CD4-positive, alpha-beta T cell (primary cell): ENCODE measurements around the gene JUN. TPM values are rescaled to one million over a fixed set of nuclear protein-coding genes. Genes with fewer than 3 reads are reported as not detected.

Source experiments
- ATAC-seq: fragments of 200-7000 bp; cut with Tn5 transposase; one replicate; pipeline ENCODE4 v1.10.0; 2022; ENCODE audit warnings: mild to moderate bottlenecking; ENCODE audit not compliant: poor library complexity
- CTCF ChIA-PET: fragments of 350-600 bp; sonication (Branson Sonifier 250); formaldehyde crosslinking; loops from one replicate; lab custom pipeline; 2021; ENCODE audit warnings: antibody characterized with exemption, inconsistent platforms; lab: Charles Lee
- POLR2A ChIA-PET: fragments of 350-600 bp; sonication (Branson Sonifier 250); formaldehyde crosslinking; loops from one replicate; lab custom pipeline; 2021; ENCODE audit warnings: antibody characterized with exemption, inconsistent platforms; lab: Charles Lee
- DNase-seq, 14 experiments: peaks; one replicate each; pipeline ENCODE4 v3.0.0-alpha.2; 2013 to 2020; ENCODE audit warnings: mixed read lengths in 2 of 14
- H3K27ac ChIP-seq, 2 donors: one replicate each; pipeline versions ENCODE4 v1.5.1 to v1.7.0; 2013; ENCODE audit warnings: low read length in 2 of 2, low read depth in 1 of 2, mild to moderate bottlenecking in 1 of 2
- H3K27me3 ChIP-seq, 2 experiments: 1 replicate in 1 of 2; 2 replicates in 1 of 2; pipeline versions ENCODE4 v1.6.1 to v1.7.0; 2013; ENCODE audit warnings: low read length in 2 of 2, control low read depth in 1 of 2, mild to moderate bottlenecking in 1 of 2, moderate library complexity in 1 of 2; ENCODE audit not compliant: insufficient read depth in 2 of 2, control insufficient read depth in 1 of 2
- H3K36me3 ChIP-seq: one replicate; pipeline ENCODE4 v1.6.1; 2013; ENCODE audit warnings: low read length, control low read depth; ENCODE audit not compliant: insufficient read depth
- H3K4me1 ChIP-seq: one replicate; pipeline ENCODE4 v1.6.1; 2013; ENCODE audit warnings: low read length, control low read depth; ENCODE audit not compliant: insufficient read depth
- H3K4me3 ChIP-seq: one replicate; pipeline ENCODE4 v1.5.1; 2013; ENCODE audit warnings: mild to moderate bottlenecking, low read length, moderate library complexity
- H3K9me3 ChIP-seq, 2 experiments: 1 replicate in 1 of 2; 2 replicates in 1 of 2; pipeline versions ENCODE4 v1.6.1 to v1.7.0; 2013; ENCODE audit warnings: low read length in 2 of 2, mild to moderate bottlenecking in 2 of 2, control low read depth in 1 of 2, moderate library complexity in 1 of 2; ENCODE audit not compliant: control insufficient read depth in 1 of 2, insufficient read depth in 1 of 2
- H3K27ac Mint-ChIP-seq: one replicate; pipeline ENCODE4 v1.8.0; 2020; ENCODE audit warnings: mixed read lengths
- H3K27me3 Mint-ChIP-seq: one replicate; pipeline ENCODE4 v1.8.0; 2021; ENCODE audit warnings: mixed read lengths
- H3K36me3 Mint-ChIP-seq: one replicate; pipeline ENCODE4 v1.8.0; 2021; ENCODE audit warnings: low read depth, mixed read lengths
- H3K4me1 Mint-ChIP-seq: one replicate; pipeline ENCODE4 v1.8.0; 2021; ENCODE audit warnings: low read depth, mixed read lengths
- H3K4me3 Mint-ChIP-seq: one replicate; pipeline ENCODE4 v1.8.0; 2020; ENCODE audit warnings: mild to moderate bottlenecking, mixed read lengths
- H3K9me3 Mint-ChIP-seq: one replicate; pipeline ENCODE4 v1.8.0; 2020; ENCODE audit warnings: mixed read lengths
- CTCF ChIP-seq: fragments of 200-600 bp; IDR thresholded peaks from one replicate; pipeline ENCODE4 v1.8.0; 2022; ENCODE audit warnings: antibody characterized with exemption, mild to moderate bottlenecking
- intact Hi-C, 2 experiments: fragments of 100-400 bp; cut with DNase I in 1 of 2; cut with micrococcal nuclease in 1 of 2; formaldehyde crosslinking; loops; one replicate each; pipeline versions ENCODE4 v1.15.1 to v1.9.0; 2023 to 2025; cut with DNase I, micrococcal nuclease
- total RNA-seq, 174 experiments: library from RNA in 2 of 174; stranded (reverse) in 2 of 174; gene quantifications; one replicate each; pipeline ENCODE4 v1.2.3 and lab custom pipeline; 2021 to 2026

The JUN gene
- total RNA-seq, 2 experiments from 2014 or later: 585 to 588 TPM

GRCh38 chr1:58818075-58818474, 34.2 kb upstream of the JUN start:
- intact Hi-C loops: loop anchor here in 1 of 2 experiments (10.0 kb wide), 3 partner anchors 87 to 997 kb away; partner anchors contain the start of gene HOOK1
- Mint-ChIP-seq H3K4me1 (peaks cover 33% of the 10 kb centered on the region), H3K4me3 (no peak overlapping the region), H3K36me3 (peaks cover 6% of the 10 kb centered on the region), H3K9me3 (no peaks in the 10 kb centered on the region), H3K27ac (no peak overlapping the region), H3K27me3 (no peaks in the 10 kb centered on the region)
- Histone ChIP-seq H3K4me3 (no peak overlapping the region), H3K9me3 (peaks cover 0 to 6% of the 10 kb centered on the region in 2 experiments), H3K27me3 (no peaks in the 10 kb centered on the region), H3K4me1 (peaks cover 38% of the 10 kb centered on the region), H3K36me3 (no peaks in the 10 kb centered on the region), H3K27ac (no peak overlapping the region)
- no peak for TF ChIP-seq CTCF
- ATAC-seq (no peak), DNase-seq (no peak)
- POLR2A ChIA-PET: interaction anchor here (0.7 to 3.5 kb wide), 2 partner anchors 29 to 34 kb away, joined by 3 to 30 read pairs; partner anchors contain the start of gene JUN
- CTCF ChIA-PET: interaction anchor here (0.6 to 1.2 kb wide), 2 partner anchors 10 to 32 kb away, joined by 3 to 4 read pairs; no protein-coding TSS in a partner anchor

GRCh38 chr1:58816747-58817221, 32.9 kb upstream of the JUN start:
- Histone ChIP-seq H3K9me3 (peaks cover 0 to 6% of the 10 kb centered on the region in 2 experiments), H3K27me3 (no peaks in the 10 kb centered on the region), H3K4me1 (peaks cover 47% of the 10 kb centered on the region), H3K36me3 (no peaks in the 10 kb centered on the region), H3K27ac (peak overlapping the region; percentile 61 to 71), H3K4me3 (peak overlapping the region; percentile 82)
- intact Hi-C loops: loop anchor here in 1 of 2 experiments (1.0 to 10.0 kb wide), 4 partner anchors 31 to 998 kb away; partner anchors contain the start of gene HOOK1
- ChIA-PET CTCF (interaction anchor here (1.0 kb wide), 1 partner anchor 31 kb away, joined by 3 read pairs; no protein-coding TSS in a partner anchor), POLR2A (interaction anchor here (0.9 to 3.5 kb wide), 3 partner anchors 8 to 33 kb away, joined by 3 to 30 read pairs (median 4); partner anchors contain the start of gene JUN)
- peak overlapping the region; percentile 79 for H3K27ac Mint-ChIP-seq
- H3K9me3 Mint-ChIP-seq: no peaks in the 10 kb centered on the region
- no peaks in the 10 kb centered on the region for H3K27me3 Mint-ChIP-seq
- H3K4me3 Mint-ChIP-seq: peak overlapping the region; percentile 90
- no peak for TF ChIP-seq CTCF
- ATAC-seq (no peak), DNase-seq (no peak)
- peaks cover 6% of the 10 kb centered on the region for H3K36me3 Mint-ChIP-seq
- H3K4me1 Mint-ChIP-seq: peaks cover 45% of the 10 kb centered on the region

- H3K4me1 Mint-ChIP-seq: peaks cover 51% of the 10 kb centered on the region
- peaks cover 6% of the 10 kb centered on the region for H3K36me3 Mint-ChIP-seq
- ChIA-PET POLR2A (interaction anchor here (0.9 to 3.5 kb wide), 3 partner anchors 8 to 32 kb away, joined by 3 to 30 read pairs (median 4); partner anchors contain the start of gene JUN), CTCF (interaction anchor here (1.0 kb wide), 1 partner anchor 30 kb away, joined by 3 read pairs; no protein-coding TSS in a partner anchor)
- no peak for TF ChIP-seq CTCF
- H3K4me3 ChIP-seq: peak overlapping the region; percentile 82
- H3K27me3 ChIP-seq: no peaks in the 10 kb centered on the region
- ATAC-seq: peak; percentile 69
- peak overlapping the region; percentile 61 to 71 for H3K27ac ChIP-seq
- intact Hi-C loops: loop anchor here in 1 of 2 experiments (1.0 to 10.0 kb wide), 4 partner anchors 31 to 999 kb away; partner anchors contain the start of gene HOOK1
- H3K36me3 ChIP-seq: no peaks in the 10 kb centered on the region
- H3K27ac Mint-ChIP-seq: peak overlapping the region; percentile 79
- no peaks in the 10 kb centered on the region for H3K9me3 Mint-ChIP-seq
- H3K27me3 Mint-ChIP-seq: no peaks in the 10 kb centered on the region
- DNase-seq: peak; percentile 69 to 91 (median 82)
- peaks cover 47% of the 10 kb centered on the region for H3K4me1 ChIP-seq
- peaks cover 0 to 6% of the 10 kb centered on the region in 2 experiments for H3K9me3 ChIP-seq
- H3K4me3 Mint-ChIP-seq: peak overlapping the region; percentile 90
Observed at GRCh38 chr1:58816072-58816746, 32.4 kb upstream of the JUN start.
